GM23338 (cell line): ENCODE measurements around the gene ARHGEF16. TPM values are rescaled to one million over a fixed set of nuclear protein-coding genes. Genes with fewer than 3 reads are reported as not detected.

Source experiments
- ATAC-seq: fragments of 200-7000 bp; cut with Tn5 transposase; 3 replicates; pipeline ENCODE4 v1.9.1; 2020
- DNase-seq: peaks from one replicate; pipeline ENCODE4 v3.0.0-alpha.2; 2015; ENCODE audit warnings: low spot score
- H2AFZ ChIP-seq: fragments of 200-600 bp; sonication (generic); 2 replicates; pipeline ENCODE4 v1.8.0; 2016; ENCODE audit warnings: antibody characterized with exemption, mild to moderate bottlenecking, moderate library complexity
- H3F3A ChIP-seq: fragments of 200-600 bp; sonication (generic); replicated peaks from 2 replicates; pipeline ENCODE4 v1.8.0; 2017; ENCODE audit warnings: antibody characterized with exemption, mixed run types, low read depth
- H3K27ac ChIP-seq: fragments of 200-600 bp; sonication (generic); 2 replicates; pipeline ENCODE4 v1.6.1; 2016; ENCODE audit warnings: low read depth
- H3K27me3 ChIP-seq: fragments of 200-600 bp; sonication (generic); 2 replicates; pipeline ENCODE4 v1.8.0; 2016; ENCODE audit warnings: mild to moderate bottlenecking, mixed run types, moderate library complexity; ENCODE audit not compliant: insufficient read depth
- H3K36me3 ChIP-seq: fragments of 200-600 bp; sonication (generic); 2 replicates; pipeline ENCODE4 v1.8.0; 2016; ENCODE audit warnings: mild to moderate bottlenecking; ENCODE audit not compliant: insufficient read depth
- H3K4me1 ChIP-seq: fragments of 200-600 bp; sonication (generic); 2 replicates; pipeline ENCODE4 v1.8.0; 2016; ENCODE audit warnings: mild to moderate bottlenecking, moderate library complexity; ENCODE audit not compliant: insufficient read depth
- H3K4me2 ChIP-seq: fragments of 200-600 bp; sonication (generic); 2 replicates; pipeline ENCODE4 v1.7.1; 2017; ENCODE audit warnings: mixed run types
- H3K4me3 ChIP-seq: fragments of 200-600 bp; sonication (generic); 2 replicates; pipeline ENCODE4 v1.6.1; 2016; ENCODE audit warnings: mixed run types
- H3K79me2 ChIP-seq: fragments of 200-600 bp; sonication (generic); replicated peaks from 2 replicates; pipeline ENCODE4 v1.8.0; 2017; ENCODE audit warnings: mild to moderate bottlenecking; ENCODE audit not compliant: insufficient read depth
- H3K9me2 ChIP-seq: fragments of 200-600 bp; sonication (generic); 2 replicates; pipeline ENCODE4 v1.8.0; 2017; ENCODE audit not compliant: insufficient read depth
- H4K20me1 ChIP-seq: fragments of 200-600 bp; sonication (generic); replicated peaks from 2 replicates; pipeline ENCODE4 v1.8.0; 2017; ENCODE audit warnings: mild to moderate bottlenecking; ENCODE audit not compliant: insufficient read depth
- H3K27ac Mint-ChIP-seq: 2 replicates; pipeline ENCODE4 v1.8.0; 2020; ENCODE audit warnings: inconsistent platforms, mild to moderate bottlenecking, moderate library complexity, mixed read lengths
- H3K27me3 Mint-ChIP-seq: 3 replicates; pipeline ENCODE4 v1.8.0; 2022; ENCODE audit warnings: low read depth, mild to moderate bottlenecking, moderate library complexity, mixed read lengths, inconsistent platforms; ENCODE audit not compliant: insufficient read depth, poor library complexity
- H3K36me3 Mint-ChIP-seq: 3 replicates; pipeline ENCODE4 v1.8.0; 2021; ENCODE audit warnings: low read depth, mild to moderate bottlenecking, inconsistent platforms, moderate library complexity, mixed read lengths
- H3K4me1 Mint-ChIP-seq: 3 replicates; pipeline ENCODE4 v1.8.0; 2020; ENCODE audit warnings: mild to moderate bottlenecking, inconsistent platforms, mixed read lengths
- H3K4me3 Mint-ChIP-seq: 3 replicates; pipeline ENCODE4 v1.8.0; 2021; ENCODE audit warnings: moderate library complexity, mild to moderate bottlenecking, inconsistent platforms, mixed read lengths
- H3K9me3 Mint-ChIP-seq: 3 replicates; pipeline ENCODE4 v1.8.0; 2020; ENCODE audit warnings: moderate library complexity, mild to moderate bottlenecking, inconsistent platforms, mixed read lengths
- CTCF ChIP-seq, 2 experiments: fragments of 200-600 bp in 1 of 2; sonication (generic) in 1 of 2; conservative IDR thresholded peaks; 2 replicates each; pipeline versions ENCODE4 v1.5.1 to v1.6.1; 2016 to 2017; ENCODE audit warnings: antibody characterized with exemption in 2 of 2, low read depth in 2 of 2, mild to moderate bottlenecking in 2 of 2, moderate library complexity in 1 of 2
- ETS1 ChIP-seq: IDR thresholded peaks from 2 replicates; pipeline ENCODE4 v1.6.1; 2016; ENCODE audit warnings: antibody characterized with exemption
- EZH2 ChIP-seq: fragments of 200-600 bp; sonication (generic); IDR thresholded peaks from one replicate; pipeline ENCODE4 v1.8.0; 2017; ENCODE audit warnings: antibody characterized with exemption, mild to moderate bottlenecking, low read depth; ENCODE audit not compliant: unreplicated experiment
- EZH2phosphoT487 ChIP-seq: fragments of 200-600 bp; sonication (generic); IDR thresholded peaks from one replicate; pipeline ENCODE4 v1.8.1; 2018; ENCODE audit warnings: antibody characterized with exemption; ENCODE audit not compliant: unreplicated experiment
- JUNB ChIP-seq: IDR thresholded peaks from one replicate; pipeline ENCODE4 v1.6.1; 2016; ENCODE audit warnings: antibody characterized with exemption; ENCODE audit not compliant: unreplicated experiment
- NANOG ChIP-seq: IDR thresholded peaks from 2 replicates; pipeline ENCODE4 v1.6.1; 2016; ENCODE audit warnings: antibody characterized with exemption, borderline replicate concordance
- POLR2AphosphoS5 ChIP-seq: IDR thresholded peaks from 2 replicates; pipeline ENCODE4 v1.6.1; 2016; ENCODE audit warnings: antibody characterized with exemption, low read depth
- REST ChIP-seq: IDR thresholded peaks from one replicate; pipeline ENCODE4 v1.6.1; 2018; ENCODE audit warnings: antibody characterized with exemption; ENCODE audit not compliant: unreplicated experiment
- STAT1 ChIP-seq: IDR thresholded peaks from one replicate; pipeline ENCODE4 v1.6.1; 2016; ENCODE audit warnings: antibody characterized with exemption; ENCODE audit not compliant: unreplicated experiment
- ZNF114 ChIP-seq: fragments of 250-450 bp; sonication (Bioruptor Pico); IDR thresholded peaks from 2 replicates; pipeline ENCODE4 v1.5.0; 2020; ENCODE audit warnings: mild to moderate bottlenecking, moderate library complexity
- ZNF462 ChIP-seq: fragments of 250-450 bp; sonication (Bioruptor Pico); IDR thresholded peaks from 2 replicates; pipeline ENCODE4 v1.5.0; 2020; ENCODE audit warnings: mild to moderate bottlenecking, moderate library complexity
- polyA plus RNA-seq: library from polyadenylated mRNA; unstranded; fragments of >200 nt; fragmentation: Nextera tagmentation; extraction: Ambion mirVana; gene quantifications from 2 replicates; pipeline ENCODE4 v1.2.1, GENCODE V29; 2016
- total RNA-seq: library from RNA; depleted of rRNA; stranded (reverse); fragments of >200 nt; shearing (Covaris generic); gene quantifications from 2 replicates; pipeline ENCODE4 v1.2.3, GENCODE V29; 2014

ARHGEF16 gene
- total and polyA plus RNA-seq, 2 experiments from 2014 or later, result 12.2 to 29.3 TPM

GRCh38 chr1:3429766-3430165, 24.7 kb upstream of the ARHGEF16 start (continued):
- TF ChIP-seq ZNF462 (CRISPR knock-in tag), result no peak
- no peak for TF ChIP-seq CTCF (conservative IDR thresholded peaks at IDR 0.05; ENCODE audit: low read depth in 2 of 2)

GRCh38 chr1:3430406-3430805, 24.1 kb upstream of the ARHGEF16 start:
- no peak overlapping the region for H3K4me2 ChIP-seq
- Mint-ChIP-seq H3K27ac (no peak overlapping the region), H3K27me3 (peaks cover 7% of the 10 kb centered on the region), H3K4me1 (peaks cover 8% of the 10 kb centered on the region; the same call in 2 of the 3 replicates), H3K36me3 (no peaks in the 10 kb centered on the region), H3K4me3 (no peak overlapping the region), H3K9me3 (no peaks in the 10 kb centered on the region)
- no peak for ATAC-seq
- no peak overlapping the region for H2AFZ ChIP-seq
- H3K27ac ChIP-seq, result no peak overlapping the region
- H4K20me1 ChIP-seq, result no peaks in the 10 kb centered on the region
- no peaks in the 10 kb centered on the region for H3K36me3 ChIP-seq
- H3K4me3 ChIP-seq, result no peak overlapping the region
- H3K79me2 ChIP-seq, result no peaks in the 10 kb centered on the region
- DNase-seq, result no peak
- H3F3A ChIP-seq, result no peaks in the 10 kb centered on the region
- no peaks in the 10 kb centered on the region for H3K4me1 ChIP-seq
- no peaks in the 10 kb centered on the region for H3K27me3 ChIP-seq
- H3K9me2 ChIP-seq, result no peaks in the 10 kb centered on the region
- TF ChIP-seq NANOG (no peak), ZNF114 (no peak), JUNB (no peak), REST (no peak), STAT1 (no peak), EZH2phosphoT487 (no peak), POLR2AphosphoS5 (no peak), ETS1 (no peak), EZH2 (no peak), CTCF (conservative IDR thresholded peaks at IDR 0.05; ENCODE audit: low read depth in 2 of 2) (no peak)
